ENCODE results near the gene HSCB.

DNA sequence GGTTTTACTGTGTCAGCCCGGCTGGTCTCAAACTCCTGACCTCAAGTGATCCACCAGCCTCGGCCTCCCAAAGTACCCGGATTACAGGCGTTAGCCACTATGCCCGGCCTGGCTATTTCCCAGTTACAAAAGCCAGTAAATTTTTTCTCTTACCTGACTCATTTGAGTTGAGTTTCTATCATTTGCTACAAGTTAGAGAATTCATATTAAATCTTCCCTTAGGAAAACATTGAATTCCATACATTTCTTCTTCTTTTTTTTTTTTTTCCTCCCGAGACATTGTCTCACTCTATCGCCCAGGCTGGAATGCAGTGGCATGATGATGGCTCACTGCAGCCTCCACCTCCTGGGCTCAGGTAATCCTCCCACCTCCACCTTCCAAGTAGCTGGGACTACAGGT lies 26.2 kb upstream of the HSCB start:
- TF ChIP-seq POLR2AphosphoS5 (IDR thresholded peaks at IDR 0.05), result no peak
- TF ChIP-seq, protein P1, sequence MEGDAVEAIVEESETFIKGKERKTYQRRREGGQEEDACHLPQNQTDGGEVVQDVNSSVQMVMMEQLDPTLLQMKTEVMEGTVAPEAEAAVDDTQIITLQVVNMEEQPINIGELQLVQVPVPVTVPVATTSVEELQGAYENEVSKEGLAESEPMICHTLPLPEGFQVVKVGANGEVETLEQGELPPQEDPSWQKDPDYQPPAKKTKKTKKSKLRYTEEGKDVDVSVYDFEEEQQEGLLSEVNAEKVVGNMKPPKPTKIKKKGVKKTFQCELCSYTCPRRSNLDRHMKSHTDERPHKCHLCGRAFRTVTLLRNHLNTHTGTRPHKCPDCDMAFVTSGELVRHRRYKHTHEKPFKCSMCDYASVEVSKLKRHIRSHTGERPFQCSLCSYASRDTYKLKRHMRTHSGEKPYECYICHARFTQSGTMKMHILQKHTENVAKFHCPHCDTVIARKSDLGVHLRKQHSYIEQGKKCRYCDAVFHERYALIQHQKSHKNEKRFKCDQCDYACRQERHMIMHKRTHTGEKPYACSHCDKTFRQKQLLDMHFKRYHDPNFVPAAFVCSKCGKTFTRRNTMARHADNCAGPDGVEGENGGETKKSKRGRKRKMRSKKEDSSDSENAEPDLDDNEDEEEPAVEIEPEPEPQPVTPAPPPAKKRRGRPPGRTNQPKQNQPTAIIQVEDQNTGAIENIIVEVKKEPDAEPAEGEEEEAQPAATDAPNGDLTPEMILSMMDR (IDR thresholded peaks at IDR 0.05), result no peak
- TF ChIP-seq POLR2A (IDR thresholded peaks at IDR 0.05), result no peak

Measured in sigmoid colon (tissue), 4 donors.